ENCODE results near the gene MAP2.

DNA sequence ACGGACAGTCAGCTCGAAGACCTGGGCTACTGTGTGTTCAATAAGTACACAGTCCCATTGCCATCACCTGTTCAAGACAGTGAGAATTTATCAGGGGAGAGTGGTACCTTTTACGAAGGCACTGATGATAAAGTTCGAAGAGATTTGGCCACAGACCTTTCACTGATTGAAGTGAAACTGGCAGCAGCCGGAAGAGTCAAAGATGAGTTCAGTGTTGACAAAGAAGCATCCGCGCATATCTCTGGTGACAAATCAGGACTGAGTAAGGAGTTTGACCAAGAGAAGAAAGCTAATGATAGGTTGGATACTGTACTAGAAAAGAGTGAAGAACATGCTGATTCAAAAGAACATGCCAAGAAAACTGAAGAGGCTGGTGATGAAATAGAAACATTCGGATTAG, 270.9 kb downstream of the MAP2 start:
- TF ChIP-seq YY1 (IDR thresholded peaks at IDR 0.05; ENCODE audit: low read depth, low read length) (no peak), CHD2 (IDR thresholded peaks at IDR 0.05; ENCODE audit: low read length) (no peak), POLR2AphosphoS5 (IDR thresholded peaks at IDR 0.05; ENCODE audit: low read depth, low read length) (no peak)
- TF ChIP-seq, protein P1, sequence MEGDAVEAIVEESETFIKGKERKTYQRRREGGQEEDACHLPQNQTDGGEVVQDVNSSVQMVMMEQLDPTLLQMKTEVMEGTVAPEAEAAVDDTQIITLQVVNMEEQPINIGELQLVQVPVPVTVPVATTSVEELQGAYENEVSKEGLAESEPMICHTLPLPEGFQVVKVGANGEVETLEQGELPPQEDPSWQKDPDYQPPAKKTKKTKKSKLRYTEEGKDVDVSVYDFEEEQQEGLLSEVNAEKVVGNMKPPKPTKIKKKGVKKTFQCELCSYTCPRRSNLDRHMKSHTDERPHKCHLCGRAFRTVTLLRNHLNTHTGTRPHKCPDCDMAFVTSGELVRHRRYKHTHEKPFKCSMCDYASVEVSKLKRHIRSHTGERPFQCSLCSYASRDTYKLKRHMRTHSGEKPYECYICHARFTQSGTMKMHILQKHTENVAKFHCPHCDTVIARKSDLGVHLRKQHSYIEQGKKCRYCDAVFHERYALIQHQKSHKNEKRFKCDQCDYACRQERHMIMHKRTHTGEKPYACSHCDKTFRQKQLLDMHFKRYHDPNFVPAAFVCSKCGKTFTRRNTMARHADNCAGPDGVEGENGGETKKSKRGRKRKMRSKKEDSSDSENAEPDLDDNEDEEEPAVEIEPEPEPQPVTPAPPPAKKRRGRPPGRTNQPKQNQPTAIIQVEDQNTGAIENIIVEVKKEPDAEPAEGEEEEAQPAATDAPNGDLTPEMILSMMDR (IDR thresholded peaks at IDR 0.05; ENCODE audit: control extremely low read depth in 1 of 3, insufficient read depth in 1 of 3, low read depth in 1 of 3, low read length in 3 of 3) = no peak
- TF ChIP-seq, protein P2, sequence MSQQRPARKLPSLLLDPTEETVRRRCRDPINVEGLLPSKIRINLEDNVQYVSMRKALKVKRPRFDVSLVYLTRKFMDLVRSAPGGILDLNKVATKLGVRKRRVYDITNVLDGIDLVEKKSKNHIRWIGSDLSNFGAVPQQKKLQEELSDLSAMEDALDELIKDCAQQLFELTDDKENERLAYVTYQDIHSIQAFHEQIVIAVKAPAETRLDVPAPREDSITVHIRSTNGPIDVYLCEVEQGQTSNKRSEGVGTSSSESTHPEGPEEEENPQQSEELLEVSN (IDR thresholded peaks at IDR 0.05) = no peak

Measured in H1 (cell line).